ENCODE results near the gene UNC13D. TPM values are rescaled to one million over a fixed set of nuclear protein-coding genes. Genes with fewer than 3 reads are reported as not detected.

Gene UNC13D
- total and polyA plus RNA-seq, 9 of the 15 experiments (the other 6 are each of a cell fraction or from before 2014, with no cell fraction given): 0.86 to 244 (median 69.2) TPM

DNA sequence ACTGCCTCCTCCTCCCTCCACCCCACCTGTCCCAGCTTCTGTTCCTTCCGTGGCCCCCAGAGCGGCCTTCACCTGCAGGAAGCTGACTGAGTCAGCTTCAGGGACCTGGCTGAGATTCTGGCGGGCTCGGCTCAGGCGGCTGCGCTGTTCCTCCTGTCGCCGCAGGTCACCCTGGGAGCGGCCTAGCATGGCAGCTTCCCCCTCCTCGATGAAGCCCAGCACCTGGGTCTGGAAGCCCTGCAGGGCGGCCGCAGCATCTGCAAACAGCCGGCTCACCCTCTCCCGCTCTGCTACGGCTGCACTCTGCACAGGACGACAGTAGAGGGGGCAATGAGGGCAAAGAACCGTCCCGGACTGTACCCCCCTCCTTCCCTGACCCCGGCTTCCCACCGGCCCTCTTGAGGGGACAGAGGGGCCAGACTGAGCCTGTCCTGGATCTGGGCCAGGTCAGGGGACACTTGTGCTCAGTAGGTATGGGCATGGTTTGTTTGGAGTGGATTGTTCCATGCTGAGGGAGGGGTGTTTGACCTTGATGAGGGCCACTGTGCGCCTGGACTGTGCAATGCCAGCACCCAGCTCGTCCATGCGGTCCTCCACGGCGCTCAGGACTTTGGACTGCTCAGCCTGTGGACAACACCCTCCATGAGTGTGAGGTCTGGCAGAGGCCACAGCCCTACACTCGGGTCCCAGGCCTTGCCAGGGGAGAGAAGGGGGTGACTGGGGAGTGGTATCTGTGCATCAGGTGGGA is 32.2 kb upstream of the UNC13D start (continued):
- TF ChIP-seq, protein P1, sequence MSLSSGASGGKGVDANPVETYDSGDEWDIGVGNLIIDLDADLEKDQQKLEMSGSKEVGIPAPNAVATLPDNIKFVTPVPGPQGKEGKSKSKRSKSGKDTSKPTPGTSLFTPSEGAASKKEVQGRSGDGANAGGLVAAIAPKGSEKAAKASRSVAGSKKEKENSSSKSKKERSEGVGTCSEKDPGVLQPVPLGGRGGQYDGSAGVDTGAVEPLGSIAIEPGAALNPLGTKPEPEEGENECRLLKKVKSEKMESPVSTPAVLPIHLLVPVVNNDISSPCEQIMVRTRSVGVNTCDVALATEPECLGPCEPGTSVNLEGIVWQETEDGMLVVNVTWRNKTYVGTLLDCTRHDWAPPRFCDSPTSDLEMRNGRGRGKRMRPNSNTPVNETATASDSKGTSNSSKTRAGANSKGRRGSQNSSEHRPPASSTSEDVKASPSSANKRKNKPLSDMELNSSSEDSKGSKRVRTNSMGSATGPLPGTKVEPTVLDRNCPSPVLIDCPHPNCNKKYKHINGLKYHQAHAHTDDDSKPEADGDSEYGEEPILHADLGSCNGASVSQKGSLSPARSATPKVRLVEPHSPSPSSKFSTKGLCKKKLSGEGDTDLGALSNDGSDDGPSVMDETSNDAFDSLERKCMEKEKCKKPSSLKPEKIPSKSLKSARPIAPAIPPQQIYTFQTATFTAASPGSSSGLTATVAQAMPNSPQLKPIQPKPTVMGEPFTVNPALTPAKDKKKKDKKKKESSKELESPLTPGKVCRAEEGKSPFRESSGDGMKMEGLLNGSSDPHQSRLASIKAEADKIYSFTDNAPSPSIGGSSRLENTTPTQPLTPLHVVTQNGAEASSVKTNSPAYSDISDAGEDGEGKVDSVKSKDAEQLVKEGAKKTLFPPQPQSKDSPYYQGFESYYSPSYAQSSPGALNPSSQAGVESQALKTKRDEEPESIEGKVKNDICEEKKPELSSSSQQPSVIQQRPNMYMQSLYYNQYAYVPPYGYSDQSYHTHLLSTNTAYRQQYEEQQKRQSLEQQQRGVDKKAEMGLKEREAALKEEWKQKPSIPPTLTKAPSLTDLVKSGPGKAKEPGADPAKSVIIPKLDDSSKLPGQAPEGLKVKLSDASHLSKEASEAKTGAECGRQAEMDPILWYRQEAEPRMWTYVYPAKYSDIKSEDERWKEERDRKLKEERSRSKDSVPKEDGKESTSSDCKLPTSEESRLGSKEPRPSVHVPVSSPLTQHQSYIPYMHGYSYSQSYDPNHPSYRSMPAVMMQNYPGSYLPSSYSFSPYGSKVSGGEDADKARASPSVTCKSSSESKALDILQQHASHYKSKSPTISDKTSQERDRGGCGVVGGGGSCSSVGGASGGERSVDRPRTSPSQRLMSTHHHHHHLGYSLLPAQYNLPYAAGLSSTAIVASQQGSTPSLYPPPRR (CRISPR knock-in tag; IDR thresholded peaks at IDR 0.05; ENCODE audit: borderline replicate concordance): no peak
- TF ChIP-seq FUS (optimal IDR thresholded peaks at IDR 0.05; ENCODE audit: low read depth, low read length): no peak
- TF ChIP-seq, protein P2, sequence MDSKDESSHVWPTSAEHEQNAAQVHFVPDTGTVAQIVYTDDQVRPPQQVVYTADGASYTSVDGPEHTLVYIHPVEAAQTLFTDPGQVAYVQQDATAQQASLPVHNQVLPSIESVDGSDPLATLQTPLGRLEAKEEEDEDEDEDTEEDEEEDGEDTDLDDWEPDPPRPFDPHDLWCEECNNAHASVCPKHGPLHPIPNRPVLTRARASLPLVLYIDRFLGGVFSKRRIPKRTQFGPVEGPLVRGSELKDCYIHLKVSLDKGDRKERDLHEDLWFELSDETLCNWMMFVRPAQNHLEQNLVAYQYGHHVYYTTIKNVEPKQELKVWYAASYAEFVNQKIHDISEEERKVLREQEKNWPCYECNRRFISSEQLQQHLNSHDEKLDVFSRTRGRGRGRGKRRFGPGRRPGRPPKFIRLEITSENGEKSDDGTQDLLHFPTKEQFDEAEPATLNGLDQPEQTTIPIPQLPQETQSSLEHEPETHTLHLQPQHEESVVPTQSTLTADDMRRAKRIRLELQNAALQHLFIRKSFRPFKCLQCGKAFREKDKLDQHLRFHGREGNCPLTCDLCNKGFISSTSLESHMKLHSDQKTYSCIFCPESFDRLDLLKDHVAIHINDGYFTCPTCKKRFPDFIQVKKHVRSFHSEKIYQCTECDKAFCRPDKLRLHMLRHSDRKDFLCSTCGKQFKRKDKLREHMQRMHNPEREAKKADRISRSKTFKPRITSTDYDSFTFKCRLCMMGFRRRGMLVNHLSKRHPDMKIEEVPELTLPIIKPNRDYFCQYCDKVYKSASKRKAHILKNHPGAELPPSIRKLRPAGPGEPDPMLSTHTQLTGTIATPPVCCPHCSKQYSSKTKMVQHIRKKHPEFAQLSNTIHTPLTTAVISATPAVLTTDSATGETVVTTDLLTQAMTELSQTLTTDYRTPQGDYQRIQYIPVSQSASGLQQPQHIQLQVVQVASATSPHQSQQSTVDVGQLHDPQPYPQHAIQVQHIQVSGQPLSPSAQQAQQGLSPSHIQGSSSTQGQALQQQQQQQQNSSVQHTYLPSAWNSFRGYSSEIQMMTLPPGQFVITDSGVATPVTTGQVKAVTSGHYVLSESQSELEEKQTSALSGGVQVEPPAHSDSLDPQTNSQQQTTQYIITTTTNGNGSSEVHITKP (IDR thresholded peaks at IDR 0.05; ENCODE audit: partially characterized antibody): peak; percentile 75
